Mucosa of stomach (tissue), 1 donor: Measurements from ENCODE around the gene NR2F6.

ENCODE experiments used
- H3K27me3 ChIP-seq: one replicate; pipeline ENCODE4 v1.7.0; 2013; ENCODE audit warnings: mild to moderate bottlenecking, low read length; ENCODE audit not compliant: control insufficient read depth, insufficient read depth
- H3K36me3 ChIP-seq: one replicate; pipeline ENCODE4 v1.7.0; 2013; ENCODE audit warnings: low read length; ENCODE audit not compliant: control insufficient read depth, insufficient read depth
- H3K4me1 ChIP-seq: one replicate; pipeline ENCODE4 v1.7.0; 2013; ENCODE audit warnings: mild to moderate bottlenecking, low read length; ENCODE audit not compliant: control insufficient read depth, insufficient read depth
- H3K4me3 ChIP-seq: one replicate; pipeline ENCODE4 v1.7.0; 2013; ENCODE audit warnings: low read length
- H3K9ac ChIP-seq: one replicate; pipeline ENCODE4 v1.7.0; 2013; ENCODE audit warnings: mild to moderate bottlenecking, low read length, moderate library complexity
- H3K9me3 ChIP-seq: one replicate; pipeline ENCODE4 v1.7.0; 2013; ENCODE audit warnings: mild to moderate bottlenecking, low read length, moderate library complexity; ENCODE audit not compliant: control insufficient read depth
- donor health status: Pancreatic carcinoma.

NR2F6 gene

DNA sequence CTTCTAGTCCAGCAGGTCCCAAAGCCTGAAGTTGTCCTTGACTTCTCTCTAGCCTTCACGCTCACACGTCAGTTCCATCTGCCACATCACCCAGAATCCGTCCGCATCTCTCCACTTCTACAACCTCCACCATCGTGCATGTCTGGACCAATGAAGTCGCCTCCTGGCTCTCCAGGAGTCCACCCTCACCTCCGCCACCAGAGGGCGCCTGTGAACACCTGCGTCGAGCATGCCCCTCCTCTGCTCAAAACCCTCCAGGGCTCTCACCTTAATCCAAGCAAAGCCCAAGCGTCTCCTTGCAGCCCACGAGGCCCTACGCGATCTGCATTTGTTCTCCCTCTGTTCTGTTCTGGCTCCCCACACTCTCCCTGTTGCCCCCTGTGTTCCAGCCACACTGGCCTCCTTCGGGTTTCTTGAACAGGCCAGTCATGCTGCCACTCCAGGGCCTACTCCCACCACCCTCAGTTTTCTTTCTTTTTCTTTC lies 15.2 kb upstream of the NR2F6 start:
- H3K4me1 ChIP-seq: no peaks in the 10 kb centered on the region
- no peaks in the 10 kb centered on the region for H3K36me3 ChIP-seq
- no peaks in the 10 kb centered on the region for H3K27me3 ChIP-seq
- no peak overlapping the region for H3K9ac ChIP-seq
- H3K4me3 ChIP-seq: no peak overlapping the region
- H3K9me3 ChIP-seq: no peaks in the 10 kb centered on the region

DNA sequence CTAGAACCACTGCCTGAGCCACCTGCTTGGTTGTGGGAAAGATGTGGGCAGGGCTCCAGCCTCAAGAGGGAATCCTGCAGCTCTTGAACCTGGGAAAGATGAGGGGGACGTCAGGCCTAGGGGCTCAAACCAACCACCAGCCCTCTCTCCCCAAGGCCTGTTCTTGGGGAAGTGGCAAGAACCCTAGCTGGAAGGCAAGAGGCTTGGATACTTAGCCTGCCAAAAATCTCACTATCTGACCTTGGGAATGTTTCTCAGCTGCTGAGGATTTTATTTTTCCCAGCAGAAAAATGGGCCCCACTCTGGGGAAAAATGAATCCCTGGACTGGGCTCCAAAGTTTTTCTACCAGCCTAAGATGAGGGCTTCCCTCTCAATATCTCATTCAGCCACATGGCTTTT lies 14.2 kb upstream of the NR2F6 start:
- Histone ChIP-seq H3K9me3 (no peaks in the 10 kb centered on the region), H3K4me1 (peaks cover 6% of the 10 kb centered on the region), H3K27me3 (no peaks in the 10 kb centered on the region), H3K4me3 (no peak overlapping the region), H3K9ac (no peak overlapping the region), H3K36me3 (no peaks in the 10 kb centered on the region)

DNA sequence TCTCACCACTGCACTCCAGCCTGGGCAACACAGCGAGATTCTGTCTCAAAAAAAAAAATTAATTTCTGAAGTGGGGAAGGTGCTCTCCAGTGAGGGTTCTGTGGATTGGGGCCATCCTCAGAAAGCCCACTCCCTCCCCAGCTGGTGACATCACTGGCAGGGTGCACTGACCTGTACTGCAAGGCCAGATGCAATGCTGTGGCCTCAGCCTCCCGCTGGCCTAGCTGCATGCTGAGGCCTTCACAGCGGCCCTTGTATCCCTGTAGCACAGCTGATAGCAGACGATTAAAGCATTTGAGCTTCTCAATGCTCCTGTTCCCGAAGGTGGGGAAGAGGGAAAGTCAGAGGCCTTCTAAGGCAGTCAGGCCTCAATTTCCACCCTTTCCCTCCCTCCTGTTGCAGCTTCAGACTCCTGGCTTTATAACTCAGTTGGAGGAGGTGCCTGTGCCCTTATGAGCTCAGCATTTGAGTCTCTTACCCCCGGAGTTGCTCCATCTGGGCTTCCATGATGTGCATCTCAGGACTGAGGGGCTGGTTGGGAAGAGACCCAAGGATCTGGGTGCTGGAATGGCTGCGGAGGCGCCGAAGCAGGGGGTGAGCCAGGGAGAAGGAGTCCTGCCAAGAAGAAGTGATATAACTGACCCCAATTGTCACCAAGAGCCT lies 13.5 kb upstream of the NR2F6 start:
- Histone ChIP-seq H3K4me1 (peaks cover 10% of the 10 kb centered on the region), H3K27me3 (no peaks in the 10 kb centered on the region), H3K4me3 (no peak overlapping the region), H3K36me3 (no peaks in the 10 kb centered on the region), H3K9me3 (no peaks in the 10 kb centered on the region), H3K9ac (no peak overlapping the region)

DNA sequence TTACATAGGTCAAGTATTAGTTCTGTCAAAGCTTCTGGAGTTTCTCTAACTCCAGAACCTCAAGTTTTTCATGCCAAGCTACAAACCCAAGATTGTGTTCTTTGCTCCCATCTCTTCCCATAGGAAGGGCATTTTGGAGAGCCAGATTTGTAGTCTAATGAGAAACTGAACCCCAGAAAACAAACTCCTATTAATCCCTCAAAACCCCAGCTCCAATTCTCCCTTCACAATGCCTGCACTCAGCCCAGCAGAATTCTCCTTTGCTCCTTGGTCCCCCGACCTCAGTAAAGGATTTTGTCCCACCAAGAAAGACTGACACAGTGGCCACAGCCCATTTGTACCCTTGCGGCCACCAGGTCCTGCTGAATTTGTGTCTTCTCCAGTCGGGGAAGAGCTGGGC lies 10.4 kb upstream of the NR2F6 start:
- Histone ChIP-seq H3K9me3 (no peaks in the 10 kb centered on the region), H3K4me3 (no peak overlapping the region), H3K36me3 (no peaks in the 10 kb centered on the region), H3K4me1 (peaks cover 10% of the 10 kb centered on the region), H3K27me3 (no peaks in the 10 kb centered on the region), H3K9ac (no peak overlapping the region)

DNA sequence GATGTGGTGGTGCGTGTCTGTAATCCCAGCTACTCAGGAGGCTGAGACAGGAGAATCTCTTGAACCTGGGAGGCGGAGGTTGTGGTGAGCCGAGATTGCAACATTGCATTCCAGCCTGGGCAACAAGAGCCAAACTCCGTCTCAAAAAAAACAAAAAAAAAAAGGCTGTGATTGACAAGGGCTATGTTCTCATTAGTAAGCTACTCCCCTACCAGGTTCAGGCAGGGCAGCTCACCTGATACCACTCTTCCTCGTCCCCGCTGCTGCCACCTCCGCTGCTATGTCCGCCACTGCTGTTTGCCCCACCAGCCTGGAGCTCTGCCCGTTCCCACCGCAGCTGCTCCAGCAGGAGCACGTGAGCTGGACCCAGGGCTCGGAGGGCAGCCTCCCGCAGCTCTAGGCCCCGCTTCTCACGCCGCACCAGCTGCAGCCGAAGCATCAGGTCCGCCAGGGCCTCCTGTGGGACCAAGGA lies 9.5 kb upstream of the NR2F6 start:
- no peaks in the 10 kb centered on the region for H3K36me3 ChIP-seq
- H3K27me3 ChIP-seq: no peaks in the 10 kb centered on the region
- H3K9ac ChIP-seq: no peak overlapping the region
- no peaks in the 10 kb centered on the region for H3K9me3 ChIP-seq
- H3K4me3 ChIP-seq: no peak overlapping the region
- H3K4me1 ChIP-seq: peaks cover 10% of the 10 kb centered on the region

DNA sequence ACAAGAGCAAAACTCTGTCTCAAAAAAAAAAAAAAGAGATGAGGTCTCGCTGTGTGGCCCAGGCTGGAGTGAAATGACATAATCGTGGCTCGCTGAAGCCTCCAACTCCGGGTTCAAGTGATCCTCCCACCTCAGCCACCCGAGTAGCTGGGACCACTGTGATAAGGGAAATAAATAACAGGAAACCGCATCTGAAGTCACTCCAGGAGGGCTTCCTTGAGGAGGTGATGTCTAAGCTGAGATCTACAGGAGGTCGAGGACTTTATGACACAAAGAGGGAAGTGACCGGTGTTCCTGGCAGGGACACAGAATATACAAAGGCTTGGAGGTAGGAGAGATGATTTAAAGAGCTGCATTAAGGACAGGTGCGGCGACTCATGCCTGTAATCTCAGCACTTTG lies 8.9 kb upstream of the NR2F6 start:
- H3K4me3 ChIP-seq: no peak overlapping the region
- H3K9ac ChIP-seq: no peak overlapping the region
- H3K4me1 ChIP-seq: peaks cover 14% of the 10 kb centered on the region
- H3K36me3 ChIP-seq: no peaks in the 10 kb centered on the region
- no peaks in the 10 kb centered on the region for H3K9me3 ChIP-seq
- no peaks in the 10 kb centered on the region for H3K27me3 ChIP-seq

DNA sequence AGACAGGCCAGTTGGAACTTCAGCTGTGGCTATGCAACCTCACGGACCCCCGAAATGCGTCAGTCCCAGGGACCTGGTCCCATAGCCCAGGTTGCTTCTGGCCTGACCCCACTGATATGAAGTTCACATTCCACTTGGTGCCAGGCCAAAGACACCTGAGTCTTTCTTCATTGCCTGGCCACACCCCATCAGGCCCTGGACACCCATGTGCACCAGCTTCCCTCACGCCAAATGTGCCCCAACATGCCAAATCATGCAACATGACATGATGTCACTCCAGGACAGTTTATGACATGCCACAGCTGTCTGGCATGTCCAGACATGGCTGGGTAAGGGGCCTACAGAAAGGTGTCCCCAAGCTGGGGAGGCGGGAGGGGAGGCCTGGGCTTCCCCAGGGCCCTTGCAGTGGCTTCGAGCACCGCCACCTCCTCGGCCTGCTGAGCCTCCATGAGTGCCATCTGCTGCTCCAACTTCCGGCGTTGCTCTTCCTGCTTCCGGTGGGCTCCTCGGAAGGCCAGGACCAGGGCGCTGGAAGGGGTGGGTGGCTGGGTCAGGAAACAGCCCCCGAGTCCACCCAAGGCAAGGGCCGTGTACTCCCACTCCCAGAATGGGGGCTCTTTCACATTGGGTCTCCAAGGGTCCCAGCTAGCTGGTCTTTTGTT lies 4.3 kb upstream of the NR2F6 start:
- no peak overlapping the region for H3K4me3 ChIP-seq
- H3K36me3 ChIP-seq: no peaks in the 10 kb centered on the region
- H3K9me3 ChIP-seq: no peaks in the 10 kb centered on the region
- H3K9ac ChIP-seq: no peak overlapping the region
- no peaks in the 10 kb centered on the region for H3K27me3 ChIP-seq
- peaks cover 40% of the 10 kb centered on the region for H3K4me1 ChIP-seq

DNA sequence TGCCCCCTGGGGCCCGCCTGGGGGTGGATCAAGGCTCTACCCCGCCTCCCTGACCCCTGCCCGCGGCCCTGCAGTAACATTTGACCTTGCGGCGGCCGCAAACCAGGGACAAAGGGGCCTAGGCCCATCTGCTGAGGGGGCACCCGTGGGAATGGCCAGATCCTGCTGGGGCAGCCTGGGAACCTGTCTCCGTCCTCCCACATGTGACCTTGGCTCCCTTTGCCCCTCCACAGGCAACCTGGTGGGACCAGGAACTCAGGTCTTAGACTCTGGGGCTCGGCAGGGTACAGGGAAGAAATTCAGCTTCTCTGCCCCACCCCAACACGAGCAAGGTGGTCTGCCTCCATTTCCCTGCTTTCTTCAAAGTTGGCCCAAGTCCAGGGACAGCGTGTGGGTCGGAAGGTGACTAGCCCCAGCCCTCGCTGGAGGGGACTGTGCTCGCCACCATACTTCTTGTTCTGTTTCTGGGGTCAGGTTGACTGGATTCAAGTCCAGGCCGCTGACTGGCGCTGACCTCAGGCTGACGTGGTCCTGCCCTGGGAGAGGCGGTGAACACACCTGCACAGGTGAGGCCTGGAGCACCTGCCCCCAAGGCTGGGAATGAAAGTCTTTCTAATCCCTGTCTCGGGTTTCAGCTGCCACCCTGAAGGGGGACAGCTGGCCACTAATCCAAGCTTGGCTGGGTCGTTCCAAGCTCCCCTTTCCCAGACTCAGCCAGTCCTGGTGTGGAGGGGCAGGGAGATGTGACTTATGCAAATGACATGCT lies 2.5 kb upstream of the NR2F6 start:
- Histone ChIP-seq H3K9ac (peak overlapping the region; percentile 43), H3K4me3 (no peak overlapping the region), H3K4me1 (peaks cover 38% of the 10 kb centered on the region), H3K36me3 (no peaks in the 10 kb centered on the region), H3K9me3 (no peaks in the 10 kb centered on the region), H3K27me3 (no peaks in the 10 kb centered on the region)

DNA sequence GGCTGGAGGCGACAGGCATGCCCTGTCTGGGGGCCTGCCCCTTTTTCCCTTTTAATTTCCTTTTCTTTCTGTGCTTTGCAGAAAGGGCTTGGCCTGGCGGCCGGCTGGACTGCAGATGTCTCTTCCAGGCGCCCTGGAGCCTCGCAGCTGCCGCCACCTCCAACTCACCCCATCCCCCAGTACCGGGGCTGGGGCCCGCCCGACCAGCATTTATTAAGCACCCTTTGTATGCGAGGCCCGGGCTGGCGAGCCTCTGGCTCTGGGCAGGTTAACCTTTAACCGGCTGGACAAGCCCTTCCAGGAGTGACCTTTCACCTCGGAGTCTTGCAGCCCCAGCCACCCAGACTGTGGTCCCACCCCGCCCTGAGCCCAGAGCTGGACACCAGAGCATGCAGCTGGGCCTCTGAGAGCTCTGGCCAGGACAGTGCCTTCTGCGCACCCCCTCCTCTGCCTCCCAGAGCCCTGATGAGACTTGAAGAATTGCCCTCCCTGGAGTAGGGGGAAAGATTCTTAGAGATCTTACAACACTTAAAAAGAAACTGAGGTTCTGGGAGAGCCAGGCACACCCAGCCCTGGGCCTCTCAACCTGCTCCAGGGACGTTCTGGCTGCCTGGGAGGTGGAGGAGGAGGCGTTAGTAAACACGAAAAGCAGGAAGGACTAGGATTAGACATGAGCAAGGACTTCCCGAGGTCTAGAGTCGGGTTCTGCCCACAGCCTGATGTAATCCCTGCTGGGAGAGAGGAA lies 1.1 kb upstream of the NR2F6 start:
- peak overlapping the region; percentile 74 for H3K9ac ChIP-seq

GRCh38 chr19:17244618-17245534 lies 843 bp downstream of the NR2F6 start:
- Histone ChIP-seq H3K9ac (peak overlapping the region; percentile 92), H3K4me3 (peak overlapping the region; percentile 97), H3K27me3 (no peaks in the 10 kb centered on the region), H3K4me1 (peaks cover 64% of the 10 kb centered on the region), H3K9me3 (no peaks in the 10 kb centered on the region), H3K36me3 (peaks cover 7% of the 10 kb centered on the region)

More for the DNA sequence above, 1.1 kb upstream of the NR2F6 start:
- Histone ChIP-seq H3K27me3 (no peaks in the 10 kb centered on the region), H3K9me3 (no peaks in the 10 kb centered on the region), H3K36me3 (no peaks in the 10 kb centered on the region), H3K4me3 (peak overlapping the region; percentile 31), H3K4me1 (peaks cover 49% of the 10 kb centered on the region)
